GM20000 (cell line): ENCODE data around the gene KDM6B.
"Not testable (repeated sequence)": the region's sequence is repeated elsewhere in the genome, so short reads cannot be mapped to it uniquely, and the experiment has no call there.

ENCODE experiments used
- DNase-seq: peaks from one replicate; pipeline ENCODE4 v3.0.0; 2012; ENCODE audit warnings: low spot score
- TF ChIP-seq, protein P1 (sequence below): IDR thresholded peaks from 2 replicates; pipeline ENCODE4 v1.5.1; 2012; ENCODE audit warnings: mild to moderate bottlenecking, control low read depth; ENCODE audit errors: extremely low read depth, missing control alignments

KDM6B gene

DNA sequence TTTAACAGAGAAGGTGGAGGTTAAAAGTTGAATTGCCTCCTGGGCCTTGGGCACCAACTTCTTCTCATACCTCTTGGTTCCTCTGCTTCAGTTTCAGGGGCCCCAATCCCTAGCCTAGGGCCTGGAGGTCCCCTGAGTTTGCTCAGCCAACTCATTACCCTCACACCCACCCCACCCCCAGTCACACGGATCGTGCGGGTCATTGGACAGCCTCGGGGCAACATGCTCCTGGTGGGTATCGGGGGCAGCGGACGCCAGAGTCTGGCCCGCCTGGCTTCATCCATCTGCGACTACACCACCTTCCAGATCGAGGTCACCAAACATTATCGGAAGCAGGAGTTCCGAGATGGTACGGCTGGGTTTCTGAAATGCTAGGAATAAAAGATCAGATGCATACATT, 36.0 kb upstream of the KDM6B start:
- no peak for DNase-seq
- TF ChIP-seq, protein P1, sequence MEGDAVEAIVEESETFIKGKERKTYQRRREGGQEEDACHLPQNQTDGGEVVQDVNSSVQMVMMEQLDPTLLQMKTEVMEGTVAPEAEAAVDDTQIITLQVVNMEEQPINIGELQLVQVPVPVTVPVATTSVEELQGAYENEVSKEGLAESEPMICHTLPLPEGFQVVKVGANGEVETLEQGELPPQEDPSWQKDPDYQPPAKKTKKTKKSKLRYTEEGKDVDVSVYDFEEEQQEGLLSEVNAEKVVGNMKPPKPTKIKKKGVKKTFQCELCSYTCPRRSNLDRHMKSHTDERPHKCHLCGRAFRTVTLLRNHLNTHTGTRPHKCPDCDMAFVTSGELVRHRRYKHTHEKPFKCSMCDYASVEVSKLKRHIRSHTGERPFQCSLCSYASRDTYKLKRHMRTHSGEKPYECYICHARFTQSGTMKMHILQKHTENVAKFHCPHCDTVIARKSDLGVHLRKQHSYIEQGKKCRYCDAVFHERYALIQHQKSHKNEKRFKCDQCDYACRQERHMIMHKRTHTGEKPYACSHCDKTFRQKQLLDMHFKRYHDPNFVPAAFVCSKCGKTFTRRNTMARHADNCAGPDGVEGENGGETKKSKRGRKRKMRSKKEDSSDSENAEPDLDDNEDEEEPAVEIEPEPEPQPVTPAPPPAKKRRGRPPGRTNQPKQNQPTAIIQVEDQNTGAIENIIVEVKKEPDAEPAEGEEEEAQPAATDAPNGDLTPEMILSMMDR: no peak

- no peak for DNase-seq
- TF ChIP-seq, protein P1: no peak
These were observed 35.2 kb upstream of the KDM6B start for GRCh38 chr17:7798839-7799238.

DNA sequence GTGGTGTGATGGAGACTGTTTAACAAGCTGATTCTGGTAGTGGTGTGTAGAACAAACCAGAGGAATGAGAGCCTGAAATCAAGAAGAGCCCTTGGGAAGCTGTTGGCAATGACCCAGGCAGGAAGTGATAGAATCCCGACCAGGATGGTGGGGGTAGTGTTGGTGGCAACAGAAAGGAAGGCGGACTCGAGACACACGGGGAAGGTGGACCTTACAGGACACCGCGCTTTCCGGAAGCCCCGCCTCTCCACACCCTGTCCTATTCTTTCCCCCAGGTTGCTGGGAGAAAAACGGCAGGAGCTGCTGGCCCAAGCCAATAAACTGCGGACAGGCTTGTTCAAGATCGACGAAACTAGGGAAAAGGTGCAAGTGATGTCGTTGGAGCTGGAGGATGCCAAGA, 30.0 kb upstream of the KDM6B start:
- DNase-seq: no peak
- TF ChIP-seq, protein P1: no peak

DNA sequence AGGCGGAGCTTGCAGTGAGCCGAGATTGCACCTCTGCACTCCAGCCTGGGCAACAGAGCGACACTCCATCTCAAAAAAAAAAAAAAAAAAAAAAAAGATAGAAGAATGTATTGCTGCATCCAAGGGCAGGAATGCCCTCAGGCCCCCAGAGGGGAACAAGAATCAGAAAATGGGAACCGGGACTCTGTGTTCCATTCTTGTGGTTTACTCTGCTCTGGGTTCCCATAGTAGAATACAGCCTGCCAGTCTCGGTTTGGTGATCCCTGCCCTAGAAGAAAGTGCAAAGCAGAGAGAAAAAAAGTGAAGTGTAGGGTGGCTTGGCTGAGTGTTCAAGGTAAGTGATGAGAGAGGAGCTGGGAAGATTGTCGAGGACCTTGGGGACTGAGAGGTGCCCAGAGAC, 27.4 kb upstream of the KDM6B start:
- TF ChIP-seq, protein P1: no peak
- no peak for DNase-seq

DNA sequence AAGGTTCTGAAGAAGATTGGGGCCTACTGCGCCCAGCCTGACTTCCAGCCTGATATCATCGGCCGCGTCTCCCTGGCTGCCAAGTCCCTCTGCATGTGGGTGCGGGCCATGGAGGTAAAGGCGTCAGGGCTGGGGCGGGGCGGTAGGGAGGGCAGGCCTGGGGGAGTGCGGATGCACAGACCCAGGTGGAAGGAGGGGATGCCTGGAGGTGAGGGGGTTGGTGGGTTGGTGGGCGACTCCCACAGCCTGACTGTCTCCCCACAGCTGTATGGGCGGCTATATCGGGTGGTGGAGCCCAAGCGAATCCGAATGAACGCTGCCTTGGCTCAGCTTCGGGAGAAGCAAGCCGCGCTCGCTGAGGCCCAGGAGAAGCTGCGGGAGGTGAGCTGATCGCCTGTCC, 26.8 kb upstream of the KDM6B start:
- TF ChIP-seq, protein P1: no peak
- no peak for DNase-seq

- no peak for DNase-seq
- TF ChIP-seq, protein P1: no peak
These were observed 24.8 kb upstream of the KDM6B start for GRCh38 chr17:7809086-7809790.

DNA sequence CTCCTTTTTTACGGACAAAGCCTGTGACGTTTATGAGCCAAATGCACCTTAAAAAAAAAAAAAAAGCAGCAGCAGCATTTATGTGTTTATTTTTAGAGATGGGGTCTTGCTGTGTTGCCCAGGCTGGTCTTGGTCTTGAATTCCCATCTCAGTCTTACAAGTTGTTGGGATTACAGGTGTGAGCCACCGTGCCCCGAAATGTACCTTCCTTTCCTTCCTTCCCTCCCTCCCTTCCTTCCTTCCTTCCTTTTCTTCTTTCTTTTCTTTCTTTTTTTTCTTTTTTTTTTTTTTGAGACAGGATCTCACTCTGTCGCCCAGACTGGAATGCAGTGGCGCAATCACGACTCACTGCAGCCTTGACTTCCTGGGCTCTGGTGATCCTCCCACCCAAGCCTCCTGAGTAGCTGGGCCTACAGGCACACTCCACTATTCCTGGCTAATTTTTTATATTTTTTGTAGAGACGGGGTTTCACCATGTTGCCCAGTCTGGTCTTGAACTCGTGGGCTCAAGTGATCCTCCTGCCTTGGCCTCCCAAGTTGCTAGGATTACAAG, 24.1 kb upstream of the KDM6B start:
- not testable (repeated sequence) for DNase-seq

GRCh38 chr17:7811251-7811650, 22.8 kb upstream of the KDM6B start:
- DNase-seq: no peak
- TF ChIP-seq, protein P1: no peak
